GM19452 (cell line): ENCODE data around the gene GDPD1.
"Not testable (repeated sequence)": the region's sequence is repeated elsewhere in the genome, so short reads cannot be mapped to it uniquely, and the experiment has no call there.

ENCODE experiments used
- ATAC-seq: cut with Tn5 transposase; IDR thresholded peaks from one replicate; pipeline ENCODE4 v1.9.1; 2021; ENCODE audit not compliant: unreplicated experiment

Gene GDPD1

DNA sequence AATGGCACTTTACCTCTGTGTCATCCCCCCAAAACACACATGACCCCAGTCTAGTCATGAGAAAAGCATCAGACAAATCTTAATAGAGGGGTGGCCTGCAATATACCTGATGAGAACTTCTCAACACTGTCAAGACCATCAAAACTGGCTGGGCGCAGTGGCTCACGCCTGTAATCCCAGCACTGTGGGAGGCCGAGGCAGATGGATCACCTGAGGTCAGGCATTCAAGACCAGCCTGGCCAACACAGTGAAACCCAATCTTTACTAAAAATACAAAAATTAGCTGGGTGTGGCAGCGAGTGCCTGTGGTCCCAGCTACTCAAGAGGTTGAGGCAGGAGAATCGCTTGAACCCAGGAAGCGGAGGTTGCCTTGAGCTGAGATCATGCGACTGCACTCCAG is 91.2 kb downstream of the GDPD1 start:
- ATAC-seq = not testable (repeated sequence)

DNA sequence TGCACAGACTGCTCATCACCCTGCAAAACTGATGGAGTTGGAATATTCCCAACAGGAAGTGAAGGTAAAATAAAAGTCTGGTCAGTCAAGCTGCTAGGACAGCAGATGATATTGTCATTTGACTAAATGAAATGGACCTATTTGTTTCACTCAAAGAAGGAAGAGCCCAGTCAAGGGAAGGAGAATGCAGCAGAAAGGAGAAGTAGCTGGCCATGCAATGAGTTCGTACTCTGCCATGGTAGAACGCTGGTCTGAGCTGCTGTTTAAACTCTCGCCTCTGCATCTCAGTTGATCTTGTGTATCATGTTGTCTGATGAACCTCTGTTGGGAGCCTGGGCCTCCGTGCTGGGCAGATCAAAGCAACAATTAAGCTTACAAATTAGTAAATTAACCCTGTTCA is 95.6 kb downstream of the GDPD1 start:
- no peak for ATAC-seq
